GM19395 (cell line): ENCODE measurements around the gene KRTAP10-6.
"Not testable (repeated sequence)": the region's sequence is repeated elsewhere in the genome, so short reads cannot be mapped to it uniquely, and the experiment has no call there.

Experiments
- ATAC-seq: cut with Tn5 transposase; IDR thresholded peaks from one replicate; pipeline ENCODE4 v1.9.1; 2021; ENCODE audit warnings: mild to moderate bottlenecking, moderate library complexity; ENCODE audit not compliant: unreplicated experiment

The KRTAP10-6 gene

DNA sequence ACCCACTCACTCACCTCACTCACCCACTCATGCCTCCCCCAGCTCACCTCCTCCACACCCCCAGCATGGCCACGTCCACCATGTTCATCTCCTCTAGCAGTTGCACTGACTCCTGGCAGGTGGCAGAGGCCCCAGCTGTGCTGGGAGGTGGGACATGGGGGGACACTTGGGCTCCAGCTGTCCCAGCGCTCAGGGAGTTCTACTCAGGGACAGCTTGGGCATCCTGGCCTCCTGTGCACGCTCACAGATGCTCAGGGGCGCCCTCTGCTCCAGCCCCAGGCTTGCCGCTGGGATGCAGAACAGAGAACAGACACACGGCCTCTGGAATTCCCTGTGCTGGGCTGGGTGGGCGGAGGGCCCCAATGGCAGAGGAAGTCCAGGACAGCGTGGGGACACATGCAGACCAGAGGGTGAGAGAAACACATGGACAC is 24.8 kb upstream of the KRTAP10-6 start:
- ATAC-seq = no peak

GRCh38 chr21:44616591-44616926 is 24.3 kb upstream of the KRTAP10-6 start:
- ATAC-seq = no peak

DNA sequence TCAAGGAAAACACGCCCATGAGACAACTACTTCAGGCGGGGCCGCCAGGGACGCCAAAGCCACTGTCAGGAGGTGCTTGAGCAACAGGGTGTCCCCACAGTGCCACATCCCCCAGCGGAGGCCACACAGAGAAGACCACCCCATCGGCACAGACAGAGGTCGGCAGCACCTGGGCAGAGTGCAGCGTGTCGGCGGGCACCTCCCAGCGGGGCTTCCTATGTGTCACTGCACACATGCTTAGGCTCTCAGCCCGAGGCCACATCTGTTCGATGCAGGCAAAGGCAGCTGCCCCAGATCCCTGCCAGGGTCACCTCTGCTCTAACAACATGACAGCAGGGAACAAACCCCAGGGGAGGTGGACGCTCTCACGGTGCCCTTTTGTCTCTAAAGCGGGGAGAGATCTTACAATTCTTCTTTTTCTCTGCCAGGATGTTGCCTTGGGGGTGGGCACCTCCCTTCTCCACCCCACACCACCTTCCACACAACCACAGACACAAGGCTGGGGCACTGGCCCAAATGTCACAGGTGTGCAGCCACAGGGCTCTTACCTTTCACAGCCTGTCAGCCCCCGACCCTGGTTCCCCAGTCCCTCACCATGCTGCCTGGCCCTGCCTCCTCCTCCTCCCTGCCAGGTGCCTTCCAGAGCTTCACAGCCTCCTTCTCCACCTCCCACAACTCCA is 23.7 kb upstream of the KRTAP10-6 start:
- no peak for ATAC-seq

- no peak for ATAC-seq
Observed at GRCh38 chr21:44615466-44615865, 23.2 kb upstream of the KRTAP10-6 start.

DNA sequence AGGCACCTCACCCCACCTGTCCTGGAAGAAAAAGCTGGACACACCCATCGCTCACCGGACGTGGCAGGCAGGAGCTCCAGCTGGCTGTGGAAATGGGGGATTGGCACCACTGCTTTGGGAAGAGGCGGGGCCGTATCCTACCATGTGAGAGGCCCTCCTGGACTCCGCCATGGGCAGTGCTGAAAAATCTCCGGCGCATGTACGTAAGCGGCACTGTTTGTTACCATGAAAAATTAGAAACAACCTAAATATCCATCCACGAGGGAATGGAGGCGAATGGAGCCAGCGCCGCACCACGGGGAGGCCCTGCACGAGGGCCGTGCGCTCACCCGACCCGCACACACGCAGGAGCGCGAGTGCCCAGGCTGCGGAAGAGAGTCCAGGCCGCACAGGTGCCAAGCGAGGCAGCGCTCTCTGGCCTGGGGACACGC is 22.7 kb upstream of the KRTAP10-6 start:
- ATAC-seq = no peak

DNA sequence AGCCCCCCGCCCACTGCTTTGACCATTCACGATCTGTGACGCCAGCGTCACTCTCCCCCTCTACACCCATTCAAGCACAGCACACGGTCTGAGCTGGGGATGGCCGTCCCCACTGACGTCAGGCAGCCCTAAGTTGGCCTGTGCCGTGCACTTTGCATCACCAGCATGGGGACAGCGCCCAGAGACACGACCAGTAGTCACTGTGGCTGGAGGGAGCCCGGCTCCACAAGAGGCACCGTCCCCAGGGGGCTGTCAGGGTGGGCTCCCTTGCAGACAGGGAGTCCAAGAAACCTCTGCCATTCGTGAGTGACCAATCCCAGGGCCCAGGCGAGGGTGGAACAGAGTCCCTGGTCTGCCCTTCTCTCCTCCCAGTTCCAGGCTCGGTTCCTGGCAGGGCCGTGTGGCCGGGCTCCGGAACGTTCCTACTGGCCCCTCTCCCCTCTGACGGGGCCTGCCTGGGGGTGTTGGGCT is 21.9 kb upstream of the KRTAP10-6 start:
- ATAC-seq = no peak

- ATAC-seq = no peak
Observed at GRCh38 chr21:44613386-44614155, 21.3 kb upstream of the KRTAP10-6 start.

- no peak for ATAC-seq
Observed at GRCh38 chr21:44612669-44613229, 20.4 kb upstream of the KRTAP10-6 start.

GRCh38 chr21:44612029-44612486 is 19.8 kb upstream of the KRTAP10-6 start, which contains the start of gene KRTAP10-8:
Gene KRTAP10-8 (plus strand): TSS chr21:44612079. CDS start chr21:44612101, 22 bp downstream.
- ATAC-seq = no peak

DNA sequence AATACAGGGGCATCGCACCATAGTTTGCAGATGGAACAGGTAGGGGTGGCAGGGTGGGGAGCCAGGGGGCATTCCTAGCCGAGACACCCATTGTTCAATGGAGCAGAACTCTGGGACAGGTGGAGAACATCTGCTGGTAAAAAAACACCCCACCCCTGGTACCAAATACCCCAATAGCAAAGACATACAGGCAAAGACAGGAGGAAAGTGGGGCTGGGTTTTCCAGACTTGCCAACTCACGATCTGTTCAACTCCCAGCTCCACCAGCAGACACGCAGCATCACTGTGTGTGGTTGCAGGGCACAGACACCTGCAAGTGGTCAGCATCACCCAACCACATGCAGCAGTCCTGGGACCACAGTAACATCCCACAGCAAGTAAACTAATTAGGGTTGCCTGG is 19.2 kb upstream of the KRTAP10-6 start:
- ATAC-seq = no peak

- not testable (repeated sequence) for ATAC-seq
Observed at GRCh38 chr21:44610157-44610843, 18.0 kb upstream of the KRTAP10-6 start.

GRCh38 chr21:44609193-44609592 is 16.9 kb upstream of the KRTAP10-6 start:
- no peak for ATAC-seq

DNA sequence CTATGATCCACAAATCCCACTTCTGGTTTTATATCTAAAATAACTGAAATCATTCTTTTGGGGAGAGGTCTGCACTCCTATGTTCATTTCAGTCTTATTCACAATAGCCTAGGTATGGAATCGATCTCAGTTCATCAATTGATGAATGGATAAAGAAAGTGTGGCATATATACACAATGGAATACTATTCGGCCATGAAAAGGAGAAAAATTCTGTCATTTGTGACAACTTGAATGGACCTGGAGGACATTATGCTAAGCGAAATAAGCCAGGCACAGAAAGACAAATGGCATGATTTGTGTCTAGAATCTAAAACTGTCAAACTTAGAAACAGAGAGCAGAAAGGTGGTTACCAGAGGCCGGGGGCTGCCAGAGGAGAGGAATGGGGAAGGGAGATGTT is 14.2 kb upstream of the KRTAP10-6 start:
- no peak for ATAC-seq

DNA sequence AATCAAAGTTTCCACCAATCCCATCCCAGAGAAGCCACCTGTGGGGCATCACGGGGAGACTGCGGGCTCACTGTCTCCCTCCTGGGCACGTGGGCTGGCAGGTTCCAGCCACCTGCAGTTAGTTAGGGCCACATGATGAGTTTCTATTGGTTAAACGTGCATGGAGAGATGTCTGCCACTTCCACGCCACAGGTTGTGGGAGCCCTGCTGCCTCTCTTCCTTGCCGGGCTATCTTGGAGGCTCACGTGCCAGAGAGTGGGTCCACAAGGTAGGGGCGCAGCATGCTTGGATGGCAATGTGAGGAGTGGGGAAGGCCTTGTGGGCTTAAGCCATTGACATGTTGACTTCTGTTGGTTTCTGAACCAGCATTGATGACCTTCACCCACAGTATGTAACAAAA is 11.6 kb upstream of the KRTAP10-6 start:
- no peak for ATAC-seq

GRCh38 chr21:44603109-44603875 is 11.0 kb upstream of the KRTAP10-6 start:
- no peak for ATAC-seq

DNA sequence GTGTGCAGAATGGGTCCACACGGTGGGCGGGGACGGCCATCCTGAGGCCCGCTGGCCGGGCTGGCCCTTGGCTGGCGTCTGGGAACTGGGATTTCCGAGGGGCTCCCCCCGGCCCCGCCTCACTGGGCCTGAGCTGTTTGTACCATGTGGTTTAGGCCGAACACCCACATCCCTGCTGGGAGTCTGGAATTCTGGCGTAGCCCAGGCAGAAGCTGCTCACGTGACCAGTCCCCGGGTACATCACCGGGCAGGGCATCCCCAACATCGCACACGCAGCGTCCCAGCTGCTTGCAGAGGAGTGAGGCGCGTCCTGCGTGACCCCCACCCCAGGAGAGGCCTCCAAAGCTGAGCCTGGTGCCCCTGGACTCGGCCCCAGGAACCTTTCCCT is 10.2 kb upstream of the KRTAP10-6 start:
- ATAC-seq = no peak

GRCh38 chr21:44601596-44602462 is 9.5 kb upstream of the KRTAP10-6 start:
- no peak for ATAC-seq

DNA sequence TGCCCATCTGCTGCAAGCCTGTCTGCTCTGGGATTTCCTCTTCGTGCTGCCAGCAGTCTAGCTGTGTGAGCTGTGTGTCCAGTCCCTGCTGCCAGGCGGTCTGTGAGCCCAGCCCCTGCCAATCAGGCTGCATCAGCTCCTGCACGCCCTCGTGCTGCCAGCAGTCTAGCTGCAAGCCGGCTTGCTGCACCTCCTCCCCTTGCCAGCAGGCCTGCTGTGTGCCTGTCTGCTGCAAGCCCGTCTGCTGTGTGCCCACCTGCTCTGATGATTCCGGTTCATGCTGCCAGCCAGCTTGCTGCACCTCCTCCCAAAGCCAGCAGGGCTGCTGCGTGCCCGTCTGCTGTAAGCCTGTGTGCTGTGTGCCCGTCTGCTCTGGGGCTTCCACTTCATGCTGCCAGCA is 8.8 kb upstream of the KRTAP10-6 start:
- not testable (repeated sequence) for ATAC-seq

DNA sequence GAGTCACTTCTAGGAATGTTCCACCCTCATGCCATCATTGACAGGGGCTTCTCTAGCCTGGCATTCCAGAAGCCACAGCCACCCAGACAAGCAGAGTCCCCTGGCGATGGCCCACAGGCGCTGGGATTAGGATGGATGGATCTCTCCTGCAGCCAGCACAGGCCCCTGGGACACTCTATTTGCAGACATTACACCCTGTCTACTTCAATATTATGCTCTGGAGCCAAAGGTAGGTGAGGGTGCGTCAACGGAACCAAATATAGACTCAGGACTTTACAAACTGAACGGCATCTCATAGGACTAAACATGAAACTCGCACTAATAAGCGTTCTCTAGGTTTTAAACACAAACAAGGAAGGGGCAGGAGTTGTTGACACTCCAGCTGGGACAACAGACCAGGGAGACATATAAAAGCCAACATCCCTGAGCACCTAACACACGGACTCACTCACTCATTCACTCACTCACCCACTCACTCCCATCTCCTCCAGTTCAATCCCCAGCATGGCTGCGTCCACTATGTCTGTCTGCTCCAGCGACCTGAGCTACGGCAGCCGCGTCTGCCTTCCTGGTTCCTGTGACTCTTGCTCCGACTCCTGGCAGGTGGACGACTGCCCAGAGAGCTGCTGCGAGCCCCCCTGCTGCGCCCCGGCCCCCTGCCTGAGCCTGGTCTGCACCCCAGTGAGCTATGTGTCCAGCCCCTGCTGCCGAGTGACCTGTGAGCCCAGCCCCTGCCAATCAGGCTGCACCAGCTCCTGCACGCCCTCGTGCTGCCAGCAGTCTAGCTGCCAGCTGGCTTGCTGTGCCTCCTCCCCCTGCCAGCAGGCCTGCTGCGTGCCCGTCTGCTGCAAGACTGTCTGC is 8.0 kb upstream of the KRTAP10-6 start, which contains the start of gene KRTAP10-7:
KRTAP10-7 (plus strand) TSS at position 480 of the 861 bp plus-strand sequence; CDS start at position 505, 25 bp downstream.
- not testable (repeated sequence) for ATAC-seq
